Activated CD4-positive, alpha-beta memory T cell treated with anti-CD3 and anti-CD28 coated beads for 36 hours (primary cell): ENCODE results near the gene MSH6. TPM values are rescaled to one million over a fixed set of nuclear protein-coding genes. Genes with fewer than 3 reads are reported as not detected.
A peak's percentile ranks its signal among the peaks of the same experiment; 100 is the strongest.

Experiments
- CTCF ChIA-PET: fragments of 350-600 bp; sonication (Branson Sonifier 250); formaldehyde crosslinking; loops from one replicate; lab custom pipeline; 2021; ENCODE audit warnings: antibody characterized with exemption, inconsistent platforms; lab: Charles Lee
- POLR2A ChIA-PET: fragments of 350-600 bp; sonication (Branson Sonifier 250); formaldehyde crosslinking; loops from one replicate; lab custom pipeline; 2021; ENCODE audit warnings: antibody characterized with exemption; lab: Charles Lee
- DNase-seq: peaks from one replicate; pipeline ENCODE4 v3.0.0-alpha.2; 2020
- H3K27ac Mint-ChIP-seq: one replicate; pipeline ENCODE4 v1.8.0; 2021; ENCODE audit warnings: mixed read lengths
- H3K27me3 Mint-ChIP-seq: one replicate; pipeline ENCODE4 v1.8.0; 2021; ENCODE audit warnings: mixed read lengths
- H3K36me3 Mint-ChIP-seq: one replicate; pipeline ENCODE4 v1.8.0; 2021; ENCODE audit warnings: mixed read lengths
- H3K4me1 Mint-ChIP-seq: one replicate; pipeline ENCODE4 v1.8.0; 2021; ENCODE audit warnings: low read depth, mixed read lengths
- H3K4me3 Mint-ChIP-seq: one replicate; pipeline ENCODE4 v1.8.0; 2021; ENCODE audit warnings: mild to moderate bottlenecking, mixed read lengths
- H3K9me3 Mint-ChIP-seq: one replicate; pipeline ENCODE4 v1.8.0; 2021; ENCODE audit warnings: mixed read lengths
- intact Hi-C: fragments of 100-400 bp; cut with micrococcal nuclease; formaldehyde crosslinking; loops from one replicate; pipeline ENCODE4 v1.15.1; 2023
- total RNA-seq, 2 experiments: library from RNA; stranded (reverse); gene quantifications; one replicate each; pipeline ENCODE4 v1.2.3, GENCODE V29; 2021

Gene MSH6
- total RNA-seq, 2 experiments from 2014 or later: 131 to 140 TPM

DNA sequence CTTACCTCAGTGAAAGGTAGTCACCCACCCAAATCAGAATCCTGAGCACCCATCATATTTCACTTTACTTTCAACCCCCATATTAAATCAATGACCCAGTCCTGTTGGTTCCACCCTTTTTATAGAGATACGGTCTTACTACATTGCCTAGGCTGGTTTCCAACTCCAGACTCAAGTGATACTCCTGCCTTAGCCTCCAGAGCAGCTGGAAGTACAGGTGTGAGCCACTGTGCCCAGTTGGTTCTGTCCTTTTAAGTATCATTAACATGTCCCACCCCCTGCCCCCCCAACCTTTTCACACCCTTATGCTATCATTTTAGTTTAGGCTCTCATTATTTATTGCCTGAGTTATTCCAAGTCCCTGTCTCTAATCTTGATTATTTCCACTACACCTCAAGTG lies 28.7 kb downstream of the MSH6 start:
- DNase-seq: no peak
- ChIA-PET CTCF (no interaction called here), POLR2A (no interaction called here)
- H3K9me3 Mint-ChIP-seq: no peaks in the 10 kb centered on the region
- no peaks in the 10 kb centered on the region for H3K27me3 Mint-ChIP-seq
- H3K4me3 Mint-ChIP-seq: no peak overlapping the region
- peak overlapping the region; percentile 38 for H3K27ac Mint-ChIP-seq
- intact Hi-C loops: no loop called here
- peaks cover 44% of the 10 kb centered on the region for H3K36me3 Mint-ChIP-seq
- H3K4me1 Mint-ChIP-seq: peaks cover 21% of the 10 kb centered on the region

DNA sequence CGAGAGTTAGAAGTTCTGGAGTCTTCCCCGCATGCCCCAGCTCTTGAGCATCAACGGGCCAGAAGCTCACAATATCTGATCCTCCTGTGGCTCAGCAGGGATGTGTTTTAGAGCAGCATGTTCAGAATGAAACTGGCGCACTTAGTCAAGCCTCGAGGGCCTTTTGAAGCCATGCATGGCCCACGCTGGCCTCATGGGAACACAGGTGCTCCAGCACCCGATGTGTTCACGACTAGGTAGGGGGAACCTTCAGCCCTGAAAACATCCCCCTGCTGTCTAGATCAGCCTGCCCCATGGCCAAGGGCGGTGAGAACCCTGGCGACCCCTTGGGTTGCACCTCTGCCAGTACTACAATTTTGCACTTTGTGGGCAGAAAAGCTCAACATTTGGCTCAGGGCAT lies 32.8 kb downstream of the MSH6 start:
- Mint-ChIP-seq H3K27me3 (no peaks in the 10 kb centered on the region), H3K27ac (peak overlapping the region; percentile 13), H3K4me3 (no peak overlapping the region), H3K4me1 (peaks cover 11% of the 10 kb centered on the region), H3K36me3 (peaks cover 47% of the 10 kb centered on the region), H3K9me3 (no peaks in the 10 kb centered on the region)
- POLR2A ChIA-PET: interaction anchor here (0.7 kb wide), 1 partner anchor 8 kb away, joined by 3 read pairs; no protein-coding TSS in a partner anchor
- intact Hi-C loops: no loop called here
- no peak for DNase-seq
- CTCF ChIA-PET: interaction anchor here (0.6 to 0.9 kb wide), 2 partner anchors 294 to 319 kb away, joined by 3 to 4 read pairs; no protein-coding TSS in a partner anchor

DNA sequence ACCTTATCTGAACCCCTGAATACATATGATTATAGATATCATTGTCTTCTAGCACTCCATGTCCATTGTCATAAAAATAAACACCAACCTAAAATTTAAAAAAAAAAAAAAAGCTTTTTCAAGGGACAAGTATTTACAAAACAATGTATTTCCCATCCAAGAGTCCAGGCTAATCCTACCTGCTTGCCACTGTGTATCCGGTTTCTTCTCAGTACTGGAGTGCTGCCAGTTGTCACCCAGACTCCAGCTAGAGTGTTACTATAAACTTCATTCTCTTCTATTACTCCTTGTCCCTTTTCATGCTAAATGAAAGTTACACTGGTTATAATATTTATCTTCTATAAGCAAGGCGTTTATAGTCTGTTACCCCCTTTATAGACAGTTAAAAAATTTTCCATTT lies 35.8 kb downstream of the MSH6 start:
- Mint-ChIP-seq H3K27me3 (no peaks in the 10 kb centered on the region), H3K27ac (no peak overlapping the region), H3K4me3 (no peak overlapping the region), H3K9me3 (no peaks in the 10 kb centered on the region), H3K36me3 (peaks cover 44% of the 10 kb centered on the region), H3K4me1 (peaks cover 2% of the 10 kb centered on the region)
- POLR2A ChIA-PET: interaction anchor here (0.6 to 0.7 kb wide), 2 partner anchors 283 to 1817 kb away, joined by 3 read pairs; no protein-coding TSS in a partner anchor
- CTCF ChIA-PET: interaction anchor here (1.3 kb wide), 1 partner anchor 11 kb away, joined by 3 read pairs; no protein-coding TSS in a partner anchor
- no peak for DNase-seq
- intact Hi-C loops: no loop called here

GRCh38 chr2:47819834-47820233 lies 36.9 kb downstream of the MSH6 start:
- peaks cover 2% of the 10 kb centered on the region for H3K4me1 Mint-ChIP-seq
- no peak overlapping the region for H3K27ac Mint-ChIP-seq
- no peak for DNase-seq
- no peak overlapping the region for H3K4me3 Mint-ChIP-seq
- intact Hi-C loops: no loop called here
- ChIA-PET CTCF (no interaction called here), POLR2A (no interaction called here)
- no peaks in the 10 kb centered on the region for H3K27me3 Mint-ChIP-seq
- H3K36me3 Mint-ChIP-seq: peaks cover 38% of the 10 kb centered on the region
- H3K9me3 Mint-ChIP-seq: no peaks in the 10 kb centered on the region

GRCh38 chr2:47822518-47822917 lies 39.6 kb downstream of the MSH6 start:
- Mint-ChIP-seq H3K4me3 (no peak overlapping the region), H3K9me3 (no peaks in the 10 kb centered on the region), H3K27ac (no peak overlapping the region), H3K36me3 (peaks cover 21% of the 10 kb centered on the region), H3K4me1 (peaks cover under 1% of the 10 kb centered on the region), H3K27me3 (no peaks in the 10 kb centered on the region)
- no peak for DNase-seq
- POLR2A ChIA-PET: no interaction called here
- CTCF ChIA-PET: no interaction called here
- intact Hi-C loops: no loop called here

GRCh38 chr2:47833516-47833968 lies 50.6 kb downstream of the MSH6 start:
- DNase-seq: no peak
- Mint-ChIP-seq H3K4me3 (no peak overlapping the region), H3K4me1 (no peaks in the 10 kb centered on the region), H3K27ac (no peak overlapping the region), H3K9me3 (no peaks in the 10 kb centered on the region), H3K27me3 (no peaks in the 10 kb centered on the region), H3K36me3 (peaks cover 34% of the 10 kb centered on the region)
- CTCF ChIA-PET: interaction anchor here (1.0 to 1.3 kb wide), 2 partner anchors 273 to 277 kb away, joined by 3 read pairs; no protein-coding TSS in a partner anchor
- POLR2A ChIA-PET: no interaction called here
- intact Hi-C loops: no loop called here

GRCh38 chr2:47838249-47838648 lies 55.3 kb downstream of the MSH6 start:
- intact Hi-C loops: no loop called here

GRCh38 chr2:47838686-47839085 lies 55.7 kb downstream of the MSH6 start:
- peaks cover 20% of the 10 kb centered on the region for H3K36me3 Mint-ChIP-seq

More at GRCh38 chr2:47838249-47838648, 55.3 kb downstream of the MSH6 start:
- no peak for DNase-seq
- Mint-ChIP-seq H3K9me3 (no peaks in the 10 kb centered on the region), H3K36me3 (peaks cover 20% of the 10 kb centered on the region), H3K4me1 (peaks cover 7% of the 10 kb centered on the region), H3K27me3 (no peaks in the 10 kb centered on the region), H3K27ac (no peak overlapping the region), H3K4me3 (no peak overlapping the region)
- POLR2A ChIA-PET: no interaction called here
- CTCF ChIA-PET: no interaction called here

DNA sequence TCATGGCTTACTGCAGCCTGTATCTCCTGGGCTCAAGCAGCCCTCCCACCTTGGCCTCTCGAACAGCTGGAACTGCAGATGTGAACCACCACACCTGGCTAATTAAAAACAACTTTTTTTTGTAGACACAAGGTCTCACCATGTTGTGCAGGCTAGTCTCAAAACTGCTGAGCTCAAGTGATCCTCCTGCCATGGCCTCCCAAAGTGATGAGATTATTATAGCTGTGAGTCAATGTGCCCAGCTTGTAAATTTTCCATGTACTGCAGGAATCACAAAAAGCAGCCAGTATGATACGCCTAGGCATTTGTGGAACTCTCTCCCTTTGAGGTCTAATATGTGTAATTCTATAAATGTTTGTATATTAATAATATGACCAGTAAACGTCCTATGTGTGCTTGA lies 59.9 kb downstream of the MSH6 start:
- no peaks in the 10 kb centered on the region for H3K27me3 Mint-ChIP-seq
- peaks cover 7% of the 10 kb centered on the region for H3K36me3 Mint-ChIP-seq
- no peaks in the 10 kb centered on the region for H3K9me3 Mint-ChIP-seq
- ChIA-PET CTCF (interaction anchor here (0.6 to 0.9 kb wide), 2 partner anchors 264 to 414 kb away, joined by 3 to 4 read pairs; no protein-coding TSS in a partner anchor), POLR2A (no interaction called here)
- no peak overlapping the region for H3K27ac Mint-ChIP-seq
- no peak overlapping the region for H3K4me3 Mint-ChIP-seq
- peaks cover 21% of the 10 kb centered on the region for H3K4me1 Mint-ChIP-seq
- no peak for DNase-seq
- intact Hi-C loops: no loop called here

More at GRCh38 chr2:47838686-47839085, 55.7 kb downstream of the MSH6 start:
- Mint-ChIP-seq H3K9me3 (no peaks in the 10 kb centered on the region), H3K27ac (no peak overlapping the region), H3K27me3 (no peaks in the 10 kb centered on the region), H3K4me3 (no peak overlapping the region), H3K4me1 (peaks cover 11% of the 10 kb centered on the region)
- intact Hi-C loops: no loop called here
- CTCF ChIA-PET: no interaction called here
- POLR2A ChIA-PET: no interaction called here
- DNase-seq: no peak

- Mint-ChIP-seq H3K4me3 (no peak overlapping the region), H3K9me3 (no peaks in the 10 kb centered on the region), H3K27ac (no peak overlapping the region), H3K36me3 (peaks cover 7% of the 10 kb centered on the region), H3K27me3 (no peaks in the 10 kb centered on the region), H3K4me1 (peaks cover 21% of the 10 kb centered on the region)
- ChIA-PET CTCF (interaction anchor here (0.6 kb wide), 1 partner anchor 414 kb away, joined by 4 read pairs; no protein-coding TSS in a partner anchor), POLR2A (no interaction called here)
- intact Hi-C loops: no loop called here
- DNase-seq: no peak
These were observed 60.5 kb downstream of the MSH6 start for GRCh38 chr2:47843407-47843806.

GRCh38 chr2:47844162-47844561 lies 61.2 kb downstream of the MSH6 start:
- H3K9me3 Mint-ChIP-seq: no peaks in the 10 kb centered on the region
- no peak overlapping the region for H3K4me3 Mint-ChIP-seq
- H3K27me3 Mint-ChIP-seq: no peaks in the 10 kb centered on the region
- H3K27ac Mint-ChIP-seq: no peak overlapping the region
- CTCF ChIA-PET: no interaction called here
- POLR2A ChIA-PET: no interaction called here
- intact Hi-C loops: no loop called here
- no peak for DNase-seq
- H3K4me1 Mint-ChIP-seq: peaks cover 21% of the 10 kb centered on the region
- H3K36me3 Mint-ChIP-seq: no peaks in the 10 kb centered on the region

- POLR2A ChIA-PET: no interaction called here
- H3K4me1 Mint-ChIP-seq: peaks cover 27% of the 10 kb centered on the region
- intact Hi-C loops: no loop called here
- H3K4me3 Mint-ChIP-seq: no peak overlapping the region
- no peak overlapping the region for H3K27ac Mint-ChIP-seq
- H3K36me3 Mint-ChIP-seq: no peaks in the 10 kb centered on the region
- no peak for DNase-seq
- no peaks in the 10 kb centered on the region for H3K27me3 Mint-ChIP-seq
- H3K9me3 Mint-ChIP-seq: no peaks in the 10 kb centered on the region
- CTCF ChIA-PET: no interaction called here
These were observed 66.4 kb downstream of the MSH6 start for GRCh38 chr2:47849368-47849767.

DNA sequence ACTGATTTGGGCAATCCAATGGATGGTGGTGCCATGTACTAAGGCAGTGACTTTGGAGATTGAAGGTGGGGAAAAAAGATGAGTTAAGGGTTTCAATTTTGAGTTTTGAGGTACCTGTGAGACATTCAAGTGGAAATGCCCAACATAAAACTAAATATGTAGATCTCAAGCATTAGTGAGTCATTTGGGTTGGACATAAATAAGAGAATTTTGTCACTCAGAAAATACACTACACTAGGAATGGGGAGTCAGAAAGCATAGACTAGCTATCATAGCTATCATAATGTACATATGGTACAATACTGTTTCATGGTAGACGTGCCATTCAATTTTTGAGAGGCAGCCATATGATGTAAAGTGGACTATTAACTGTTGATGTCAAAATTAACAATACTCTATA lies 67.3 kb downstream of the MSH6 start:
- Mint-ChIP-seq H3K27me3 (no peaks in the 10 kb centered on the region), H3K27ac (no peak overlapping the region), H3K4me3 (no peak overlapping the region), H3K9me3 (no peaks in the 10 kb centered on the region), H3K36me3 (no peaks in the 10 kb centered on the region), H3K4me1 (peaks cover 26% of the 10 kb centered on the region)
- ChIA-PET CTCF (interaction anchor here (1.0 kb wide), 1 partner anchor 8 kb away, joined by 3 read pairs; no protein-coding TSS in a partner anchor), POLR2A (no interaction called here)
- intact Hi-C loops: no loop called here
- no peak for DNase-seq
